HepG2 (cell line): ENCODE results near the gene TRAP1. TPM values are rescaled to one million over a fixed set of nuclear protein-coding genes. Genes with fewer than 3 reads are reported as not detected.

Experiments used
- ATAC-seq: fragments of 200-7000 bp; cut with Tn5 transposase; 3 replicates; pipeline ENCODE4 v1.9.1; 2020; ENCODE audit warnings: mild to moderate bottlenecking, moderate library complexity
- BruUV-seq: library from RNA; stranded (reverse); fragments of 400-500 nt; replicated peaks from 2 replicates; lab custom pipeline; 2021; lab: Mats Ljungman, UMichigan
- CTCF ChIA-PET: fragments of 300-600 bp; formaldehyde crosslinking; extraction: SDS; loops from one replicate; lab custom pipeline; 2021; ENCODE audit warnings: low total read pairs, inconsistent platforms, low intra/inter-chr PET ratio; lab: Yijun Ruan, JAX
- POLR2A ChIA-PET: fragments of 350-600 bp; sonication (Branson Sonifier 250); formaldehyde crosslinking; loops from one replicate; lab custom pipeline; 2020; ENCODE audit warnings: antibody characterized with exemption, inconsistent platforms; lab: Yijun Ruan, JAX
- DNase-seq: peaks from one replicate; pipeline ENCODE4 v3.0.0-alpha.2; 2015; ENCODE audit warnings: low spot score
- FAIRE-seq: peaks from 3 replicates; lab custom pipeline; 2011; peaks lifted over from hg19 to GRCh38; lab: Jason Lieb, UNC
- H2AFZ ChIP-seq: one replicate; pipeline ENCODE4 v1.6.1; 2011; ENCODE audit warnings: low read length, inconsistent platforms
- H3K27ac ChIP-seq: fragments of 300-600 bp; 3 replicates; pipeline ENCODE4 v1.8.0; 2011; ENCODE audit warnings: mixed run types, mild to moderate bottlenecking, mixed read lengths, low read length, inconsistent platforms; ENCODE audit not compliant: insufficient read depth; ENCODE audit errors: extremely low read length
- H3K27me3 ChIP-seq, 2 experiments: fragments of 200-600 bp in 1 of 2; 2 replicates in 1 of 2; 3 replicates in 1 of 2; pipeline versions ENCODE4 v1.6.0 to v1.8.0; 2011; ENCODE audit warnings: low read length in 2 of 2, mild to moderate bottlenecking in 2 of 2, moderate library complexity in 2 of 2, inconsistent platforms in 1 of 2; ENCODE audit not compliant: insufficient read depth in 2 of 2, control insufficient read depth in 1 of 2
- H3K36me3 ChIP-seq, 2 experiments: fragments of 200-600 bp in 1 of 2; replicated peaks in 1 of 2; 2 replicates in 1 of 2; 3 replicates in 1 of 2; pipeline versions ENCODE4 v1.5.1 to v1.8.0; 2011; ENCODE audit warnings: low read length in 2 of 2, inconsistent platforms in 1 of 2; ENCODE audit not compliant: insufficient read depth in 2 of 2, control insufficient read depth in 1 of 2
- H3K4me1 ChIP-seq: 2 replicates; pipeline ENCODE4 v1.5.1; 2012; ENCODE audit warnings: low read length, inconsistent platforms; ENCODE audit not compliant: insufficient read depth
- H3K4me2 ChIP-seq: 2 replicates; pipeline ENCODE4 v1.6.0; 2011; ENCODE audit warnings: low read depth, low read length, inconsistent platforms
- H3K4me3 ChIP-seq, 3 experiments: fragments of 200-600 bp in 1 of 3; sonication (generic), shearing (Covaris generic) in 1 of 3; replicated peaks in 1 of 3; 2 replicates each; pipeline ENCODE4 v1.5.1; 2011 to 2016; ENCODE audit warnings: low read length in 3 of 3, inconsistent platforms in 2 of 3, low read depth in 2 of 3, mild to moderate bottlenecking in 2 of 3, control low read depth in 1 of 3, mixed read lengths in 1 of 3; ENCODE audit not compliant: insufficient read depth in 1 of 3
- H3K79me2 ChIP-seq: one replicate; pipeline ENCODE4 v1.6.1; 2011; ENCODE audit warnings: low read length, inconsistent platforms; ENCODE audit not compliant: insufficient read depth
- H3K9ac ChIP-seq: 2 replicates; pipeline ENCODE4 v1.6.0; 2011; ENCODE audit warnings: mild to moderate bottlenecking, low read depth, low read length, inconsistent platforms; ENCODE audit not compliant: insufficient read depth
- H3K9me3 ChIP-seq: 2 replicates; pipeline ENCODE4 v1.5.1; 2012; ENCODE audit warnings: mild to moderate bottlenecking, low read length
- H4K20me1 ChIP-seq: 2 replicates; pipeline ENCODE4 v1.6.0; 2011; ENCODE audit warnings: inconsistent platforms, mild to moderate bottlenecking, low read length, moderate library complexity; ENCODE audit not compliant: insufficient read depth
- FOSL1 ChIP-seq: sonication (generic); formaldehyde crosslinking; IDR thresholded peaks from 2 replicates; pipeline ENCODE4 v1.9.0; 2021; ENCODE audit warnings: missing genetic modification reagents, borderline replicate concordance
- JUNB ChIP-seq: sonication (generic); formaldehyde crosslinking; IDR thresholded peaks from 2 replicates; pipeline ENCODE4 v1.8.0; 2022; ENCODE audit warnings: missing genetic modification reagents, mild to moderate bottlenecking, borderline replicate concordance
- SCMH1 ChIP-seq: sonication (generic); formaldehyde crosslinking; IDR thresholded peaks from 2 replicates; pipeline ENCODE4 v1.9.0; 2021; ENCODE audit warnings: missing genetic modification reagents, mild to moderate bottlenecking, borderline replicate concordance
- ZFX ChIP-seq: sonication (generic); formaldehyde crosslinking; IDR thresholded peaks from 2 replicates; pipeline ENCODE4 v1.4.0; 2020; ENCODE audit warnings: mild to moderate bottlenecking, low read depth, missing genetic modification reagents, moderate library complexity
- WGBS: methylation state at CpG from one replicate; pipeline ENCODE4 v1.1.6; 2017; ENCODE audit warnings: low lambda C conversion rate; 5-methylcytosine and 5-hydroxymethylcytosine counted together
- in situ Hi-C: cut with HindIII; loops from 2 replicates; pipeline ENCODE4 v1.10.0; 2017; ENCODE audit warnings: low pct_unique_long_range_greater_than_20kb; ENCODE audit not compliant: extremely low pct_ligation_motif_present
- intact Hi-C: fragments of 100-400 bp; cut with micrococcal nuclease; formaldehyde crosslinking; loops from one replicate; pipeline ENCODE4 v1.10.0; 2022; ENCODE audit not compliant: unreplicated experiment
- polyA plus RNA-seq, 8 experiments: library from polyadenylated mRNA; depleted of rRNA in 3 of 8; stranded (reverse) in 7 of 8; unstranded in 1 of 8; fragments of >200 nt; fragmentation: Illumina TruSeq in 4 of 8; extraction: Trizol in 4 of 8; gene quantifications; 2 replicates each; pipeline versions ENCODE4 v1.2.1 to v1.2.3, GENCODE V29; 2011 to 2016; ENCODE audit warnings: low read depth in 4 of 8, missing spikeins in 1 of 8, mixed read lengths in 1 of 8; ENCODE audit not compliant: insufficient read depth in 1 of 8
- total RNA-seq, 5 experiments: library from RNA; depleted of rRNA; stranded (reverse); fragments of >200 nt; fragmentation: Illumina TruSeq; extraction: Trizol; gene quantifications; 2 replicates each; pipeline ENCODE4 v1.2.3, GENCODE V29; 2016; ENCODE audit warnings: low read depth in 1 of 5
- TF ChIP-seq, protein P1 (sequence below): sonication (generic); formaldehyde crosslinking; IDR thresholded peaks from 2 replicates; pipeline ENCODE4 v1.4.0; 2020; ENCODE audit warnings: missing genetic modification reagents
- TF ChIP-seq, protein P2 (sequence below): sonication (generic); formaldehyde crosslinking; IDR thresholded peaks from 2 replicates; pipeline ENCODE4 v1.5.1; 2020; ENCODE audit warnings: mild to moderate bottlenecking, missing genetic modification reagents, moderate library complexity
- TF ChIP-seq, protein P3 (sequence below): fragments of 450-650 bp; IDR thresholded peaks from 2 replicates; pipeline ENCODE4 v1.6.1; 2017
- TF ChIP-seq, protein P4 (sequence below): sonication (generic); formaldehyde crosslinking; IDR thresholded peaks from 2 replicates; pipeline ENCODE4 v1.4.0; 2020; ENCODE audit warnings: mild to moderate bottlenecking, missing genetic modification reagents

The TRAP1 gene
- total and polyA plus RNA-seq, 2 of the 13 experiments (the other 11 are each of a cell fraction or from before 2014, with no cell fraction given), result 127 to 240 TPM

DNA sequence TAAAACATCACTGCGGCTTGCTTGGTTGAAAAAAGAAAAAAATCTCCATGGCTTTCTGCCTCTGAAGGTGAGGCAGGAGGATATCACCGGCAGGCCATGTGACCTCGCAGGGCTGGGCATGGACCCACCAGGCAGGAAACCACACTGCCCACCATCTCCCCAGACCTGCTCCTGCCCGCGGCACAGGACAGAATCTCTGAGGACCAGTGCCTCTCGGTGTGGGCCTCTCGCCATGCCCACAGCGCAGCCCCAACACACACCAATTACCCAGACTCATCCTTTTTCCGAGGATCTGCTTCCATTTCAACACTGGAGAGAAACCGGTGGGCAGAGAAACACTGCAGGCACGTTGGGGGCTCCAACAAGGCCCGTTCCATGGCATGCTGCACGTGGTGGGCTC lies 46.6 kb downstream of the TRAP1 start (continued):
- TF ChIP-seq, protein P1, sequence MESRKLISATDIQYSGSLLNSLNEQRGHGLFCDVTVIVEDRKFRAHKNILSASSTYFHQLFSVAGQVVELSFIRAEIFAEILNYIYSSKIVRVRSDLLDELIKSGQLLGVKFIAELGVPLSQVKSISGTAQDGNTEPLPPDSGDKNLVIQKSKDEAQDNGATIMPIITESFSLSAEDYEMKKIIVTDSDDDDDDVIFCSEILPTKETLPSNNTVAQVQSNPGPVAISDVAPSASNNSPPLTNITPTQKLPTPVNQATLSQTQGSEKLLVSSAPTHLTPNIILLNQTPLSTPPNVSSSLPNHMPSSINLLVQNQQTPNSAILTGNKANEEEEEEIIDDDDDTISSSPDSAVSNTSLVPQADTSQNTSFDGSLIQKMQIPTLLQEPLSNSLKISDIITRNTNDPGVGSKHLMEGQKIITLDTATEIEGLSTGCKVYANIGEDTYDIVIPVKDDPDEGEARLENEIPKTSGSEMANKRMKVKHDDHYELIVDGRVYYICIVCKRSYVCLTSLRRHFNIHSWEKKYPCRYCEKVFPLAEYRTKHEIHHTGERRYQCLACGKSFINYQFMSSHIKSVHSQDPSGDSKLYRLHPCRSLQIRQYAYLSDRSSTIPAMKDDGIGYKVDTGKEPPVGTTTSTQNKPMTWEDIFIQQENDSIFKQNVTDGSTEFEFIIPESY (CRISPR knock-in tag), result no peak
- TF ChIP-seq, protein P2, sequence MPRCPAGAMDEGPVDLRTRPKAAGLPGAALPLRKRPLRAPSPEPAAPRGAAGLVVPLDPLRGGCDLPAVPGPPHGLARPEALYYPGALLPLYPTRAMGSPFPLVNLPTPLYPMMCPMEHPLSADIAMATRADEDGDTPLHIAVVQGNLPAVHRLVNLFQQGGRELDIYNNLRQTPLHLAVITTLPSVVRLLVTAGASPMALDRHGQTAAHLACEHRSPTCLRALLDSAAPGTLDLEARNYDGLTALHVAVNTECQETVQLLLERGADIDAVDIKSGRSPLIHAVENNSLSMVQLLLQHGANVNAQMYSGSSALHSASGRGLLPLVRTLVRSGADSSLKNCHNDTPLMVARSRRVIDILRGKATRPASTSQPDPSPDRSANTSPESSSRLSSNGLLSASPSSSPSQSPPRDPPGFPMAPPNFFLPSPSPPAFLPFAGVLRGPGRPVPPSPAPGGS (CRISPR knock-in tag), result no peak
- no peak for TF ChIP-seq JUNB (CRISPR knock-in tag)
- no peak for TF ChIP-seq SCMH1 (CRISPR knock-in tag)
- no peak for TF ChIP-seq FOSL1 (CRISPR knock-in tag)

DNA sequence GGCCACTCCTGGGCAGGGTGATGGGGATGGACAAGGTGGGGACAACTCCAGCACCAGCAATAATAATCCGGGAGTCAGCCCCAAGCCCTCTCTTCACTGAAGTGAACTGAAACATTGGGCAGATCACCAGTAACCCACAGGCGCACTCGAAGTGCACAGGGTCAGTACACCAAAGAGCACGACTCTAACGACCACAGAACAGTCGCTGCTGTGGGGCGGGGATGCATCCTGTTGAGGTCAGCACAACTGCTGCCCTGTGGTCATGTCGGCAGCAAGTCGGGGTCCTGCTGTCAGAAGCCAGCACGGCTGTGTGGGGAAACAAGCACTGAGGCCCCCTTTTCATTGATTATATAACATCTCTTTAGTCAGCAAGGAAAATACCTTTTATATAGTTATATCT lies 48.2 kb downstream of the TRAP1 start:
- POLR2A ChIA-PET, result interaction anchor here (0.6 kb wide), 1 partner anchor 26 kb away, joined by 4 read pairs; no protein-coding TSS in a partner anchor
- Histone ChIP-seq H3K79me2 (no peaks in the 10 kb centered on the region), H2AFZ (no peak overlapping the region), H3K4me3 (no peak overlapping the region), H3K4me1 (no peaks in the 10 kb centered on the region), H3K9ac (no peak overlapping the region), H3K9me3 (no peaks in the 10 kb centered on the region), H4K20me1 (no peaks in the 10 kb centered on the region), H3K27me3 (no peaks in the 10 kb centered on the region), H3K27ac (no peak overlapping the region), H3K36me3 (peaks cover 24 to 73% of the 10 kb centered on the region in 2 experiments; a peak in 4 of 5 replicates), H3K4me2 (no peak overlapping the region)
- FAIRE-seq (no peak), ATAC-seq (no peak), DNase-seq (no peak)
- no TSS peak for BruUV-seq
- TF ChIP-seq, protein P3, sequence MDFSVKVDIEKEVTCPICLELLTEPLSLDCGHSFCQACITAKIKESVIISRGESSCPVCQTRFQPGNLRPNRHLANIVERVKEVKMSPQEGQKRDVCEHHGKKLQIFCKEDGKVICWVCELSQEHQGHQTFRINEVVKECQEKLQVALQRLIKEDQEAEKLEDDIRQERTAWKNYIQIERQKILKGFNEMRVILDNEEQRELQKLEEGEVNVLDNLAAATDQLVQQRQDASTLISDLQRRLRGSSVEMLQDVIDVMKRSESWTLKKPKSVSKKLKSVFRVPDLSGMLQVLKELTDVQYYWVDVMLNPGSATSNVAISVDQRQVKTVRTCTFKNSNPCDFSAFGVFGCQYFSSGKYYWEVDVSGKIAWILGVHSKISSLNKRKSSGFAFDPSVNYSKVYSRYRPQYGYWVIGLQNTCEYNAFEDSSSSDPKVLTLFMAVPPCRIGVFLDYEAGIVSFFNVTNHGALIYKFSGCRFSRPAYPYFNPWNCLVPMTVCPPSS, result no peak
- TF ChIP-seq, protein P4, sequence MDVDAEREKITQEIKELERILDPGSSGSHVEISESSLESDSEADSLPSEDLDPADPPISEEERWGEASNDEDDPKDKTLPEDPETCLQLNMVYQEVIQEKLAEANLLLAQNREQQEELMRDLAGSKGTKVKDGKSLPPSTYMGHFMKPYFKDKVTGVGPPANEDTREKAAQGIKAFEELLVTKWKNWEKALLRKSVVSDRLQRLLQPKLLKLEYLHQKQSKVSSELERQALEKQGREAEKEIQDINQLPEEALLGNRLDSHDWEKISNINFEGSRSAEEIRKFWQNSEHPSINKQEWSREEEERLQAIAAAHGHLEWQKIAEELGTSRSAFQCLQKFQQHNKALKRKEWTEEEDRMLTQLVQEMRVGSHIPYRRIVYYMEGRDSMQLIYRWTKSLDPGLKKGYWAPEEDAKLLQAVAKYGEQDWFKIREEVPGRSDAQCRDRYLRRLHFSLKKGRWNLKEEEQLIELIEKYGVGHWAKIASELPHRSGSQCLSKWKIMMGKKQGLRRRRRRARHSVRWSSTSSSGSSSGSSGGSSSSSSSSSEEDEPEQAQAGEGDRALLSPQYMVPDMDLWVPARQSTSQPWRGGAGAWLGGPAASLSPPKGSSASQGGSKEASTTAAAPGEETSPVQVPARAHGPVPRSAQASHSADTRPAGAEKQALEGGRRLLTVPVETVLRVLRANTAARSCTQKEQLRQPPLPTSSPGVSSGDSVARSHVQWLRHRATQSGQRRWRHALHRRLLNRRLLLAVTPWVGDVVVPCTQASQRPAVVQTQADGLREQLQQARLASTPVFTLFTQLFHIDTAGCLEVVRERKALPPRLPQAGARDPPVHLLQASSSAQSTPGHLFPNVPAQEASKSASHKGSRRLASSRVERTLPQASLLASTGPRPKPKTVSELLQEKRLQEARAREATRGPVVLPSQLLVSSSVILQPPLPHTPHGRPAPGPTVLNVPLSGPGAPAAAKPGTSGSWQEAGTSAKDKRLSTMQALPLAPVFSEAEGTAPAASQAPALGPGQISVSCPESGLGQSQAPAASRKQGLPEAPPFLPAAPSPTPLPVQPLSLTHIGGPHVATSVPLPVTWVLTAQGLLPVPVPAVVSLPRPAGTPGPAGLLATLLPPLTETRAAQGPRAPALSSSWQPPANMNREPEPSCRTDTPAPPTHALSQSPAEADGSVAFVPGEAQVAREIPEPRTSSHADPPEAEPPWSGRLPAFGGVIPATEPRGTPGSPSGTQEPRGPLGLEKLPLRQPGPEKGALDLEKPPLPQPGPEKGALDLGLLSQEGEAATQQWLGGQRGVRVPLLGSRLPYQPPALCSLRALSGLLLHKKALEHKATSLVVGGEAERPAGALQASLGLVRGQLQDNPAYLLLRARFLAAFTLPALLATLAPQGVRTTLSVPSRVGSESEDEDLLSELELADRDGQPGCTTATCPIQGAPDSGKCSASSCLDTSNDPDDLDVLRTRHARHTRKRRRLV (CRISPR knock-in tag), result no peak
- TF ChIP-seq ZFX (CRISPR knock-in tag), result no peak
- WGBS, result 96% methylated on average over 10 of the region's 10 CpGs
- in situ Hi-C loops (no loop called here), intact Hi-C loops (no loop called here)
- CTCF ChIA-PET, result no interaction called here
